GM18526 (cell line): ENCODE data around the gene ATP2B2.

Source experiments
- POLR2A ChIP-seq: IDR thresholded peaks from 3 replicates; pipeline ENCODE4 v1.6.1; 2011; ENCODE audit not compliant: insufficient read length; ENCODE audit errors: extremely low read depth

Gene ATP2B2

GRCh38 chr3:10299679-10300078 is 205.7 kb downstream of the ATP2B2 start:
- no peak for TF ChIP-seq POLR2A

- TF ChIP-seq POLR2A = no peak
Observed at GRCh38 chr3:10299175-10299574, 206.2 kb downstream of the ATP2B2 start.

GRCh38 chr3:10294030-10294586 is 211.3 kb downstream of the ATP2B2 start:
- no peak for TF ChIP-seq POLR2A

GRCh38 chr3:10292505-10293419 is 212.6 kb downstream of the ATP2B2 start, which contains the start of gene GHRL:
Gene GHRL, minus strand, starts transcription at chr3:10292947. Its CDS starts 2,767 bp downstream, at chr3:10290180.
- TF ChIP-seq POLR2A = no peak

- TF ChIP-seq POLR2A = no peak
Observed at GRCh38 chr3:10291641-10292040, 213.7 kb downstream of the ATP2B2 start.

- TF ChIP-seq POLR2A = no peak
Observed at GRCh38 chr3:10290481-10291176, 214.8 kb downstream of the ATP2B2 start.

GRCh38 chr3:10289787-10290355 is 215.5 kb downstream of the ATP2B2 start:
- no peak for TF ChIP-seq POLR2A

- TF ChIP-seq POLR2A = no peak
Observed at GRCh38 chr3:10289077-10289476, 216.3 kb downstream of the ATP2B2 start.

GRCh38 chr3:10288575-10288960 is 216.8 kb downstream of the ATP2B2 start:
- no peak for TF ChIP-seq POLR2A

GRCh38 chr3:10287936-10288574 is 217.3 kb downstream of the ATP2B2 start:
- TF ChIP-seq POLR2A = no peak

- TF ChIP-seq POLR2A = no peak
Observed at GRCh38 chr3:10286596-10287295, 218.6 kb downstream of the ATP2B2 start.

GRCh38 chr3:10286133-10286524 is 219.3 kb downstream of the ATP2B2 start:
- no peak for TF ChIP-seq POLR2A

GRCh38 chr3:10285272-10286132 is 219.9 kb downstream of the ATP2B2 start:
- no peak for TF ChIP-seq POLR2A

- no peak for TF ChIP-seq POLR2A
Observed at GRCh38 chr3:10284496-10284895, 220.9 kb downstream of the ATP2B2 start.
